K562 (cell line): ENCODE results near the gene TELO2. TPM values are rescaled to one million over a fixed set of nuclear protein-coding genes. Genes with fewer than 3 reads are reported as not detected.
"Not testable (repeated sequence)": the region's sequence is repeated elsewhere in the genome, so short reads cannot be mapped to it uniquely, and the experiment has no call there.

Experiments used
- ATAC-seq: fragments of 200-7000 bp; cut with Tn5 transposase; 3 replicates; pipeline ENCODE4 v1.9.1; 2020; ENCODE audit warnings: moderate library complexity
- BruUV-seq: library from RNA; stranded (reverse); fragments of 400-500 nt; replicated peaks from 2 replicates; lab custom pipeline; 2021; lab: Mats Ljungman, UMichigan
- CTCF ChIA-PET: fragments of 300-600 bp; formaldehyde crosslinking; extraction: SDS; loops from one replicate; lab custom pipeline; 2021; ENCODE audit warnings: low intra/inter-chr PET ratio; lab: Yijun Ruan, JAX
- POLR2A ChIA-PET: fragments of 300-600, 350-650 bp; sonication (Branson Sonifier 250); formaldehyde crosslinking; extraction: SDS; loops from one replicate; lab custom pipeline; 2021; ENCODE audit warnings: antibody characterized with exemption, inconsistent platforms; lab: Yijun Ruan, JAX
- DNase-seq, 4 experiments: peaks; one replicate each; pipeline versions ENCODE4 v3.0.0 to v3.0.0-alpha.2; 2011 to 2018; ENCODE audit warnings: low spot score in 3 of 4, mixed read lengths in 3 of 4; ENCODE audit errors: extremely low read depth in 1 of 4
- FAIRE-seq: peaks from 2 replicates; lab custom pipeline; 2011; peaks lifted over from hg19 to GRCh38; lab: Jason Lieb, UNC
- H2AFZ ChIP-seq: 2 replicates; pipeline ENCODE4 v1.6.0; 2011; ENCODE audit warnings: low read depth, low read length, control low read depth, inconsistent platforms
- H3K27ac ChIP-seq: fragments of 200-600 bp; 3 replicates; pipeline ENCODE4 v1.8.0; 2011; ENCODE audit warnings: low read depth, mild to moderate bottlenecking, control low read depth, inconsistent platforms, low read length, moderate library complexity, mixed read lengths; ENCODE audit errors: extremely low read depth
- H3K27me3 ChIP-seq, 2 experiments: fragments of 300-600 bp in 1 of 2; 2 replicates in 1 of 2; 3 replicates in 1 of 2; pipeline versions ENCODE4 v1.6.0 to v1.8.0; 2011; ENCODE audit warnings: inconsistent platforms in 2 of 2, low read length in 2 of 2, mild to moderate bottlenecking in 1 of 2, mixed read lengths in 1 of 2, moderate library complexity in 1 of 2; ENCODE audit not compliant: control insufficient read depth in 2 of 2, insufficient read depth in 2 of 2
- H3K36me3 ChIP-seq: fragments of 300-600 bp; 3 replicates; pipeline ENCODE4 v1.8.0; 2011; ENCODE audit warnings: mild to moderate bottlenecking, low read length, inconsistent platforms; ENCODE audit not compliant: control insufficient read depth, insufficient read depth
- H3K4me1 ChIP-seq, 2 experiments: fragments of 200-600 bp in 1 of 2; replicated peaks in 1 of 2; 2 replicates in 1 of 2; 3 replicates in 1 of 2; pipeline versions ENCODE4 v1.5.1 to v1.8.0; 2011; ENCODE audit warnings: inconsistent platforms in 2 of 2, low read length in 2 of 2, mild to moderate bottlenecking in 1 of 2, mixed read lengths in 1 of 2, moderate library complexity in 1 of 2; ENCODE audit not compliant: control insufficient read depth in 2 of 2, insufficient read depth in 2 of 2
- H3K4me2 ChIP-seq: 2 replicates; pipeline ENCODE4 v1.6.1; 2011; ENCODE audit warnings: low read length, control low read depth, inconsistent platforms, mixed read lengths; ENCODE audit not compliant: insufficient read depth
- H3K4me3 ChIP-seq: fragments of 200-600 bp; sonication (generic), shearing (Covaris generic); 2 replicates; pipeline ENCODE4 v1.5.1; 2016; ENCODE audit warnings: control low read depth, inconsistent platforms
- H3K79me2 ChIP-seq: fragments of 200-600 bp; 3 replicates; pipeline ENCODE4 v1.8.0; 2011; ENCODE audit warnings: low read length, inconsistent platforms; ENCODE audit not compliant: control insufficient read depth, insufficient read depth
- H3K9ac ChIP-seq, 2 experiments: 2 replicates each; pipeline versions ENCODE4 v1.6.0 to v1.6.1; 2011; ENCODE audit warnings: low read depth in 2 of 2, low read length in 2 of 2, control low read depth in 1 of 2, inconsistent platforms in 1 of 2, mild to moderate bottlenecking in 1 of 2, mixed read lengths in 1 of 2; ENCODE audit not compliant: insufficient read depth in 1 of 2
- H3K9me1 ChIP-seq: one replicate; pipeline ENCODE4 v1.6.0; 2011; ENCODE audit warnings: inconsistent platforms, mild to moderate bottlenecking, low read length, moderate library complexity; ENCODE audit not compliant: control insufficient read depth, insufficient read depth
- H3K9me3 ChIP-seq: replicated peaks from 2 replicates; pipeline ENCODE4 v1.5.1; 2011; ENCODE audit warnings: low read depth, low read length, inconsistent platforms; ENCODE audit not compliant: control insufficient read depth, insufficient read depth
- H4K20me1 ChIP-seq: replicated peaks from 2 replicates; pipeline ENCODE4 v1.6.1; 2011; ENCODE audit warnings: low read length, inconsistent platforms, mixed read lengths; ENCODE audit not compliant: control insufficient read depth, insufficient read depth
- FOSL1 ChIP-seq: fragments of 200-800 bp; sonication (Bioruptor generic); conservative IDR thresholded peaks from 2 replicates; pipeline ENCODE4 v1.6.1; 2016; ENCODE audit warnings: missing genetic modification characterization, missing compliant biosample characterization
- JUND ChIP-seq, 2 experiments: IDR thresholded peaks; 2 replicates in 1 of 2; 3 replicates in 1 of 2; pipeline ENCODE4 v1.6.1; 2011; ENCODE audit warnings: borderline replicate concordance in 2 of 2, low read depth in 2 of 2, low read length in 2 of 2, improper control_type of control experiment in 1 of 2, missing biosample characterization in 1 of 2, missing genetic modification characterization in 1 of 2, missing genetic modification reagents in 1 of 2
- ZBTB7A ChIP-seq: IDR thresholded peaks from 2 replicates; pipeline ENCODE4 v1.6.1; 2011; ENCODE audit warnings: low read depth, mild to moderate bottlenecking, low read length, moderate library complexity, borderline replicate concordance; ENCODE audit not compliant: control insufficient read depth
- ZNF146 ChIP-seq: IDR thresholded peaks from one replicate; pipeline ENCODE4 v1.6.1; 2018; ENCODE audit warnings: missing compliant biosample characterization; ENCODE audit not compliant: unreplicated experiment
- WGBS: fragments of 100-300 bp; shearing (Covaris generic); methylation state at CpG from one replicate; pipeline ENCODE4 v1.1.6; 2016; ENCODE audit warnings: low coverage, mixed read lengths; ENCODE audit not compliant: insufficient coverage; ENCODE audit errors: missing lambda C conversion rate; 5-methylcytosine and 5-hydroxymethylcytosine counted together
- in situ Hi-C: fragments of 300-500 bp; cut with MboI; formaldehyde crosslinking; loops from 4 replicates; pipeline ENCODE4 v1.15.0; 2018; ENCODE audit warnings: inconsistent platforms, mixed read lengths
- intact Hi-C: fragments of 100-400 bp; cut with micrococcal nuclease; formaldehyde crosslinking; loops from 2 replicates; pipeline ENCODE4 v1.14.2; 2022
- polyA plus RNA-seq, 8 experiments: library from polyadenylated mRNA; depleted of rRNA in 4 of 8; stranded (reverse) in 5 of 8; unstranded in 3 of 8; fragments of >200 nt; fragmentation: Nextera tagmentation in 2 of 8; fragmentation: Illumina TruSeq in 1 of 8; extraction: Ambion mirVana in 2 of 8; extraction: Trizol in 1 of 8; gene quantifications; 2 replicates each; pipeline versions ENCODE4 v1.2.1 to v1.2.3, GENCODE V29; 2011 to 2014; ENCODE audit warnings: inconsistent platforms in 1 of 8, missing spikeins in 1 of 8
- total RNA-seq, 7 experiments: library from RNA; depleted of rRNA in 6 of 7; stranded (reverse); fragments of >200 nt in 6 of 7; fragmentation: Illumina TruSeq in 2 of 7; extraction: Trizol in 2 of 7; gene quantifications; 2 replicates each; pipeline versions ENCODE4 v1.2.1 to v1.2.3, GENCODE V29; 2011 to 2021; ENCODE audit warnings: low replicate concordance in 1 of 7
- TF ChIP-seq, protein P1 (sequence below): IDR thresholded peaks from 3 replicates; pipeline ENCODE4 v1.6.1; 2011; ENCODE audit warnings: borderline replicate concordance, mild to moderate bottlenecking; ENCODE audit not compliant: insufficient read length, insufficient read depth

TELO2 gene
- total and polyA plus RNA-seq, 9 of the 15 experiments (the other 6 are each of a cell fraction or from before 2014, with no cell fraction given), result 0.51 to 91.8 (median 14.5) TPM

DNA sequence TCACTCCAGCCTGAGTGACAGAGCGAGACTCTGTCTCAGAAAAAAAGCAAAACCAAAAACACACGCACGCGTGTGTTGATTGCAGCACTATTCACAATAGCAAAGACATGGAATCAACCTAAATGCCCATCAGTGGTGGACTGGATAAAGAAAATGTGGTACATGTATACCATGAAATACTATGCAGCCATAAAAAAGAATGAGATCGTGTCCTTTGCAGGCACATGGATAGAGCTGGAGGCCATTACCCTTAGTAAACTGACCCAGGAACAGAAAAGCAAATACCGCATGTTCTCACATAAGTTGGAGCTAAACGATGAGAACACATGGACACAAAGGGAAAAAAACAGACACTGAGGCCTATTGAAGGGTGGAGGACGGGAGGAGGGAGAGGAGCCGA is 14.2 kb upstream of the TELO2 start:
- H3K4me3 ChIP-seq, result not testable (repeated sequence)
- TF ChIP-seq ZNF146, result peak; percentile 84
- TF ChIP-seq, all 486 proteins: peak for 1; not testable (repeated sequence) for 485
- H3K27me3 ChIP-seq, H3K36me3 ChIP-seq, in situ Hi-C loops, H3K27ac ChIP-seq, ATAC-seq, H2AFZ ChIP-seq, H3K9ac ChIP-seq, DNase-seq, H3K9me3 ChIP-seq, intact Hi-C loops, FAIRE-seq, H3K9me1 ChIP-seq, H4K20me1 ChIP-seq, BruUV-seq, H3K4me2 ChIP-seq, CTCF ChIA-PET: not testable (repeated sequence)
- POLR2A ChIA-PET, result interaction anchor here (0.6 to 1.4 kb wide), 2 partner anchors 14 to 86 kb away, joined by 3 read pairs; no protein-coding TSS in a partner anchor
- Histone ChIP-seq H3K79me2 (peaks cover 19% of the 10 kb centered on the region), H3K4me1 (peaks cover 10 to 40% of the 10 kb centered on the region in 2 experiments; a peak in 4 of 5 replicates)
- 70% methylated on average over 9 of the region's 9 CpGs for WGBS

DNA sequence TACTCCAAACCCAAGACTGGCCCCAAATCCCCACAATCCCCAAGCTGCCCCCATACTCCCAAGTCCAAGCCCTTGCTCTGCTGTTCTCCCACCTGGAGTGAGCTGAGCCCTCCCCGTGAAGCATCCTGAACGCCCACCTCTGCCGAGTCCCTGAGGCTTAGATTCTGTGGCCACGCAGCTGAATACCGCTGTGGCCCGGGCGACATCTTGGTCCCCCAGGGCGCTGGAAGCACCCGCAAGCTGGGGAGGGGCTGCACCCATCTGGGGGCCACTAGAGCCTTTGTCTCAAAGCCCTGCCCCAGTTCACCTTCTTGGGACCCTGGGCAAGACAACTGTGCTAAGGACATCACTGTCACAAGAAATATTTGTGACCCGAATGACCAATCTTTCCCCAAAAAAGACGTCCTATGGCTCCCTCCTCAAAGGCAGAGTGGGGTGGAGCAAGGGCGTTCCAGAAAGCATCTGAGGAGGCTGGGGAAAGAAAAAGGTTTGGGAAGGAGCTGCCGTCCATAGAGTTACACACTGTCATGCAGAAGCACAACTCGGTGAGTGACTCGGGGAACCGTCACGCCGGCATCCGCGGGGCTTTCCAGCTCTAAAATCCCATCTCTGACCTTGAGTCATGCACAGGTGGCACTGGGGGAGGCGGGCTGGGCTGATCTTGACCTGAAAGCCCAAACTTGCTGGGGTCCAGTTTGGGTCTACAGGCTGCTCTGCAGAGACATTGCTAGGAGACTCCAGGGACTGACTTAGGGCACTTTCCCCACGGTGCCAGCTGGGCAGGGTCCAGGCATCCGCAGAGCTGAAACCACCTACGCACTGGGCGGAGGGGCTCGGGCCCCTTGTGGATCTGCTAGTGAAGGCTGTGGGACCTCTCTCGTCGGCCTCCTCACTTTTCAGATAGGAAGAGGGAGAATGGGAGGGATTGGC is 11.0 kb upstream of the TELO2 start:
- no peak overlapping the region for H3K27ac ChIP-seq
- 63% methylated on average over 26 of the region's 28 CpGs for WGBS
- TF ChIP-seq FOSL1 (peak; percentile 26; the same call in 1 of the 2 replicates), JUND (IDR thresholded peaks at IDR 0.05; ENCODE audit: borderline replicate concordance, low read depth, low read length) (no peak), JUND (tag; IDR thresholded peaks at IDR 0.05; ENCODE audit: borderline replicate concordance, low read depth, low read length) (no peak), ZBTB7A (0 out of 2 replicates have a peak, but pooled peaks have one; percentile 17)
- TF ChIP-seq, protein P1, sequence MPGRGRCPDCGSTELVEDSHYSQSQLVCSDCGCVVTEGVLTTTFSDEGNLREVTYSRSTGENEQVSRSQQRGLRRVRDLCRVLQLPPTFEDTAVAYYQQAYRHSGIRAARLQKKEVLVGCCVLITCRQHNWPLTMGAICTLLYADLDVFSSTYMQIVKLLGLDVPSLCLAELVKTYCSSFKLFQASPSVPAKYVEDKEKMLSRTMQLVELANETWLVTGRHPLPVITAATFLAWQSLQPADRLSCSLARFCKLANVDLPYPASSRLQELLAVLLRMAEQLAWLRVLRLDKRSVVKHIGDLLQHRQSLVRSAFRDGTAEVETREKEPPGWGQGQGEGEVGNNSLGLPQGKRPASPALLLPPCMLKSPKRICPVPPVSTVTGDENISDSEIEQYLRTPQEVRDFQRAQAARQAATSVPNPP, result no peak

More for the DNA sequence above, 11.0 kb upstream of the TELO2 start:
- ATAC-seq, result no peak
- H3K79me2 ChIP-seq, result no peaks in the 10 kb centered on the region
- intact Hi-C loops, result no loop called here
- POLR2A ChIA-PET, result interaction anchor here (0.6 to 2.3 kb wide), 4 partner anchors 11 to 1036 kb away, joined by 3 to 13 read pairs (median 4); partner anchors contain the start of gene TELO2
- no peaks in the 10 kb centered on the region for H3K36me3 ChIP-seq
- no peaks in the 10 kb centered on the region for H4K20me1 ChIP-seq
- H2AFZ ChIP-seq, result no peak overlapping the region
- H3K9me1 ChIP-seq, result no peaks in the 10 kb centered on the region
- no peak overlapping the region for H3K4me3 ChIP-seq
- CTCF ChIA-PET, result no interaction called here
- no peaks in the 10 kb centered on the region for H3K27me3 ChIP-seq
- no peak for DNase-seq
- no peak for FAIRE-seq
- H3K4me1 ChIP-seq, result peaks cover 4 to 39% of the 10 kb centered on the region in 2 experiments; a peak in 4 of 5 replicates
- H3K4me2 ChIP-seq, result no peak overlapping the region
- peak overlapping the region in 1 of 2 experiments; percentile 69; a peak in 2 of 4 replicates for H3K9ac ChIP-seq
- in situ Hi-C loops, result no loop called here
- no peaks in the 10 kb centered on the region for H3K9me3 ChIP-seq
- BruUV-seq, result no TSS peak
